ENCODE measurements around the gene BIN1.

The BIN1 gene

GRCh38 chr2:127069003-127069402 is 38.0 kb downstream of the BIN1 start:
- Histone ChIP-seq H4K20me1 (ENCODE audit: insufficient read depth, low read length) (no peaks in the 10 kb centered on the region), H3F3A (ENCODE audit: insufficient read depth, low read length) (no peaks in the 10 kb centered on the region), H3K4me2 (ENCODE audit: low read depth, low read length) (no peak overlapping the region), H3K79me2 (ENCODE audit: low read length) (no peaks in the 10 kb centered on the region), H3K9ac (ENCODE audit: low read length) (no peak overlapping the region), H3K4me1 (ENCODE audit: low read length) (peaks cover 15% of the 10 kb centered on the region; the same call in 1 of the 2 replicates), H3K9me3 (replicated peaks; ENCODE audit: insufficient read depth, low read length) (no peaks in the 10 kb centered on the region), H2AFZ (ENCODE audit: low read length) (no peak overlapping the region), H3K4me3 (ENCODE audit: low read length) (no peak overlapping the region), H3K9me2 (replicated peaks; ENCODE audit: insufficient read depth, low read length) (no peaks in the 10 kb centered on the region), H3K27ac (ENCODE audit: low read length) (no peak overlapping the region), H3K36me3 (replicated peaks; ENCODE audit: insufficient read depth, low read length) (no peaks in the 10 kb centered on the region), H3K27me3 (replicated peaks; ENCODE audit: insufficient read depth, low read length) (no peaks in the 10 kb centered on the region)
- no peak for DNase-seq
- TF ChIP-seq EZH2 (optimal IDR thresholded peaks at IDR 0.05; ENCODE audit: low read depth, low read length) = no peak
- TF ChIP-seq CTCF (IDR thresholded peaks at IDR 0.05; ENCODE audit: low read length) = no peak
- TF ChIP-seq EZH2phosphoT487 (IDR thresholded peaks at IDR 0.05; ENCODE audit: low read length) = no peak

- Histone ChIP-seq H3K9ac (ENCODE audit: low read length) (no peak overlapping the region), H3K4me2 (ENCODE audit: low read depth, low read length) (no peak overlapping the region), H3K4me1 (ENCODE audit: low read length) (peaks cover 15% of the 10 kb centered on the region; the same call in 1 of the 2 replicates), H3K27me3 (replicated peaks; ENCODE audit: insufficient read depth, low read length) (no peaks in the 10 kb centered on the region), H3K9me3 (replicated peaks; ENCODE audit: insufficient read depth, low read length) (no peaks in the 10 kb centered on the region), H2AFZ (ENCODE audit: low read length) (no peak overlapping the region), H3F3A (ENCODE audit: insufficient read depth, low read length) (no peaks in the 10 kb centered on the region), H3K36me3 (replicated peaks; ENCODE audit: insufficient read depth, low read length) (no peaks in the 10 kb centered on the region), H3K79me2 (ENCODE audit: low read length) (no peaks in the 10 kb centered on the region), H3K4me3 (ENCODE audit: low read length) (no peak overlapping the region), H4K20me1 (ENCODE audit: insufficient read depth, low read length) (no peaks in the 10 kb centered on the region), H3K27ac (ENCODE audit: low read length) (no peak overlapping the region), H3K9me2 (replicated peaks; ENCODE audit: insufficient read depth, low read length) (no peaks in the 10 kb centered on the region)
- TF ChIP-seq EZH2 (optimal IDR thresholded peaks at IDR 0.05; ENCODE audit: low read depth, low read length) = no peak
- TF ChIP-seq CTCF (IDR thresholded peaks at IDR 0.05; ENCODE audit: low read length) = no peak
- no peak for TF ChIP-seq EZH2phosphoT487 (IDR thresholded peaks at IDR 0.05; ENCODE audit: low read length)
- no peak for DNase-seq
These were observed 38.6 kb downstream of the BIN1 start for GRCh38 chr2:127068351-127068741.

- no peak overlapping the region for H3K9ac ChIP-seq (ENCODE audit: low read length)
- no peak overlapping the region for H3K27ac ChIP-seq (ENCODE audit: low read length)
- no peak overlapping the region for H3K4me3 ChIP-seq (ENCODE audit: low read length)
- no peaks in the 10 kb centered on the region for H3F3A ChIP-seq (ENCODE audit: insufficient read depth, low read length)
- no peaks in the 10 kb centered on the region for H4K20me1 ChIP-seq (ENCODE audit: insufficient read depth, low read length)
- H3K9me2 ChIP-seq (replicated peaks; ENCODE audit: insufficient read depth, low read length) = no peaks in the 10 kb centered on the region
- H3K9me3 ChIP-seq (replicated peaks; ENCODE audit: insufficient read depth, low read length) = no peaks in the 10 kb centered on the region
- TF ChIP-seq CTCF (IDR thresholded peaks at IDR 0.05; ENCODE audit: low read length) (peak; percentile 63), EZH2 (optimal IDR thresholded peaks at IDR 0.05; ENCODE audit: low read depth, low read length) (no peak)
- no peaks in the 10 kb centered on the region for H3K79me2 ChIP-seq (ENCODE audit: low read length)
- no peaks in the 10 kb centered on the region for H3K27me3 ChIP-seq (replicated peaks; ENCODE audit: insufficient read depth, low read length)
- H2AFZ ChIP-seq (ENCODE audit: low read length) = no peak overlapping the region
- no peaks in the 10 kb centered on the region for H3K36me3 ChIP-seq (replicated peaks; ENCODE audit: insufficient read depth, low read length)
- peak; percentile 42 for DNase-seq
- H3K4me1 ChIP-seq (ENCODE audit: low read length) = peaks cover 15% of the 10 kb centered on the region; the same call in 1 of the 2 replicates
- H3K4me2 ChIP-seq (ENCODE audit: low read depth, low read length) = no peak overlapping the region
These were observed 39.2 kb downstream of the BIN1 start for GRCh38 chr2:127067620-127068350.
